ENCODE measurements around the gene PSMB10.

The PSMB10 gene

GRCh38 chr16:67936124-67936879 is at the start of gene PSMB10:
Gene PSMB10, minus strand, starts transcription at chr16:67936850. Its CDS starts 101 bp downstream, at chr16:67936749.
- H3K4me3 ChIP-seq: peak within 1 kb of the TSS; percentile 88
- TF ChIP-seq CTCF (IDR thresholded peaks at IDR 0.05): no peak
- H3K27ac ChIP-seq: peak within 1 kb of the TSS; percentile 86 to 94
- DNase-seq (ENCODE audit: low spot score): no peak

GRCh38 chr16:67982011-67982696 is 45.5 kb upstream of the PSMB10 start:
- no peak for TF ChIP-seq CTCF (IDR thresholded peaks at IDR 0.05)
- no peak overlapping the region for H3K4me3 ChIP-seq
- no peak overlapping the region for H3K27ac ChIP-seq
- DNase-seq (ENCODE audit: low spot score): no peak

- Histone ChIP-seq H3K27ac (no peak within 1 kb of the TSS), H3K4me3 (no peak within 1 kb of the TSS)
- DNase-seq (ENCODE audit: low spot score): peak; percentile 68
- TF ChIP-seq CTCF (IDR thresholded peaks at IDR 0.05): no peak
Measured at GRCh38 chr16:67979955-67980678, 43.5 kb upstream of the PSMB10 start, which contains the start of gene DPEP3. Gene DPEP3, minus strand, starts transcription at chr16:67980499. Its CDS starts 119 bp downstream, at chr16:67980380.

GRCh38 chr16:67977469-67978227 is 41.0 kb upstream of the PSMB10 start:
- TF ChIP-seq CTCF (IDR thresholded peaks at IDR 0.05): no peak
- Histone ChIP-seq H3K4me3 (no peak overlapping the region), H3K27ac (no peak overlapping the region)
- no peak for DNase-seq (ENCODE audit: low spot score)

GRCh38 chr16:67977005-67977404 is 40.4 kb upstream of the PSMB10 start:
- no peak overlapping the region for H3K4me3 ChIP-seq
- DNase-seq (ENCODE audit: low spot score): no peak
- no peak for TF ChIP-seq CTCF (IDR thresholded peaks at IDR 0.05)
- no peak overlapping the region for H3K27ac ChIP-seq

GRCh38 chr16:67976205-67976604 is 39.6 kb upstream of the PSMB10 start:
- Histone ChIP-seq H3K4me3 (no peak overlapping the region), H3K27ac (no peak overlapping the region)
- no peak for TF ChIP-seq CTCF (IDR thresholded peaks at IDR 0.05)
- DNase-seq (ENCODE audit: low spot score): no peak

Measured in coronary artery (tissue), 2 donors.